NB4 (cell line): ENCODE measurements around the gene MSI2.

ENCODE experiments used
- DNase-seq: peaks from one replicate; pipeline ENCODE4 v3.0.0; 2010; ENCODE audit warnings: low read depth
- H3K4me3 ChIP-seq: one replicate; pipeline ENCODE4 v1.5.1; 2011; ENCODE audit warnings: mild to moderate bottlenecking, low read depth, low read length, moderate library complexity
- CTCF ChIP-seq: IDR thresholded peaks from one replicate; pipeline ENCODE4 v1.5.1; 2012; ENCODE audit warnings: low read depth, low read length
- MAX ChIP-seq: IDR thresholded peaks from 2 replicates; pipeline ENCODE4 v1.6.1; 2011; ENCODE audit warnings: low read depth, low read length
- MYC ChIP-seq: IDR thresholded peaks from 2 replicates; pipeline ENCODE4 v1.6.1; 2011; ENCODE audit warnings: low read depth, low read length
- POLR2A ChIP-seq: IDR thresholded peaks from 2 replicates; pipeline ENCODE4 v1.6.1; 2011; ENCODE audit warnings: mild to moderate bottlenecking; ENCODE audit not compliant: insufficient read length; ENCODE audit errors: extremely low read depth

Gene MSI2

GRCh38 chr17:57408071-57408811 lies 151.9 kb downstream of the MSI2 start:
- TF ChIP-seq POLR2A (no peak), MYC (no peak)
- no peak overlapping the region for H3K4me3 ChIP-seq
- no peak for DNase-seq

GRCh38 chr17:57410169-57410568 lies 153.8 kb downstream of the MSI2 start:
- no peak overlapping the region for H3K4me3 ChIP-seq
- TF ChIP-seq MAX, result no peak
- TF ChIP-seq CTCF, result no peak
- TF ChIP-seq MYC, result no peak
- no peak for TF ChIP-seq POLR2A
- no peak for DNase-seq

GRCh38 chr17:57412520-57413096 lies 156.3 kb downstream of the MSI2 start:
- no peak for DNase-seq
- no peak for TF ChIP-seq POLR2A
- TF ChIP-seq MAX, result no peak
- TF ChIP-seq CTCF, result no peak
- no peak for TF ChIP-seq MYC
- H3K4me3 ChIP-seq, result no peak overlapping the region

GRCh38 chr17:57413848-57414651 lies 157.7 kb downstream of the MSI2 start:
- H3K4me3 ChIP-seq, result no peak overlapping the region
- DNase-seq, result no peak
- no peak for TF ChIP-seq MYC
- no peak for TF ChIP-seq POLR2A
- no peak for TF ChIP-seq MAX
- no peak for TF ChIP-seq CTCF

GRCh38 chr17:57415751-57416207 lies 159.5 kb downstream of the MSI2 start:
- DNase-seq, result no peak
- TF ChIP-seq CTCF (no peak), MYC (no peak), MAX (no peak), POLR2A (no peak)

GRCh38 chr17:57416369-57416768 lies 160.0 kb downstream of the MSI2 start:
- no peak overlapping the region for H3K4me3 ChIP-seq
- TF ChIP-seq MYC (no peak), CTCF (no peak), MAX (no peak), POLR2A (no peak)
- no peak for DNase-seq

More at GRCh38 chr17:57415751-57416207, 159.5 kb downstream of the MSI2 start:
- H3K4me3 ChIP-seq, result no peak overlapping the region
